ENCODE results near the gene ZFYVE16. TPM values are rescaled to one million over a fixed set of nuclear protein-coding genes. Genes with fewer than 3 reads are reported as not detected.
"Not testable (repeated sequence)": the region's sequence is repeated elsewhere in the genome, so short reads cannot be mapped to it uniquely, and the experiment has no call there.

ZFYVE16 gene
- total RNA-seq, 1 donor from 2014 or later, result 26.9 TPM

- no peak for DNase-seq (ENCODE audit: low read depth)
- no peak overlapping the region for H3K4me3 ChIP-seq (ENCODE audit: low read depth, low read length)
- TF ChIP-seq, protein P1, sequence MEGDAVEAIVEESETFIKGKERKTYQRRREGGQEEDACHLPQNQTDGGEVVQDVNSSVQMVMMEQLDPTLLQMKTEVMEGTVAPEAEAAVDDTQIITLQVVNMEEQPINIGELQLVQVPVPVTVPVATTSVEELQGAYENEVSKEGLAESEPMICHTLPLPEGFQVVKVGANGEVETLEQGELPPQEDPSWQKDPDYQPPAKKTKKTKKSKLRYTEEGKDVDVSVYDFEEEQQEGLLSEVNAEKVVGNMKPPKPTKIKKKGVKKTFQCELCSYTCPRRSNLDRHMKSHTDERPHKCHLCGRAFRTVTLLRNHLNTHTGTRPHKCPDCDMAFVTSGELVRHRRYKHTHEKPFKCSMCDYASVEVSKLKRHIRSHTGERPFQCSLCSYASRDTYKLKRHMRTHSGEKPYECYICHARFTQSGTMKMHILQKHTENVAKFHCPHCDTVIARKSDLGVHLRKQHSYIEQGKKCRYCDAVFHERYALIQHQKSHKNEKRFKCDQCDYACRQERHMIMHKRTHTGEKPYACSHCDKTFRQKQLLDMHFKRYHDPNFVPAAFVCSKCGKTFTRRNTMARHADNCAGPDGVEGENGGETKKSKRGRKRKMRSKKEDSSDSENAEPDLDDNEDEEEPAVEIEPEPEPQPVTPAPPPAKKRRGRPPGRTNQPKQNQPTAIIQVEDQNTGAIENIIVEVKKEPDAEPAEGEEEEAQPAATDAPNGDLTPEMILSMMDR (conservative IDR thresholded peaks at IDR 0.05; ENCODE audit: low read depth, low read length), result no peak
Measured at GRCh38 chr5:80411589-80412219, 3.8 kb downstream of the ZFYVE16 start.

- H3K4me3 ChIP-seq (ENCODE audit: low read depth, low read length), result no peak overlapping the region
- no peak for DNase-seq (ENCODE audit: low read depth)
- TF ChIP-seq, protein P1 (conservative IDR thresholded peaks at IDR 0.05; ENCODE audit: low read depth, low read length), result no peak
Measured at GRCh38 chr5:80414113-80414512, 6.2 kb downstream of the ZFYVE16 start.

DNA sequence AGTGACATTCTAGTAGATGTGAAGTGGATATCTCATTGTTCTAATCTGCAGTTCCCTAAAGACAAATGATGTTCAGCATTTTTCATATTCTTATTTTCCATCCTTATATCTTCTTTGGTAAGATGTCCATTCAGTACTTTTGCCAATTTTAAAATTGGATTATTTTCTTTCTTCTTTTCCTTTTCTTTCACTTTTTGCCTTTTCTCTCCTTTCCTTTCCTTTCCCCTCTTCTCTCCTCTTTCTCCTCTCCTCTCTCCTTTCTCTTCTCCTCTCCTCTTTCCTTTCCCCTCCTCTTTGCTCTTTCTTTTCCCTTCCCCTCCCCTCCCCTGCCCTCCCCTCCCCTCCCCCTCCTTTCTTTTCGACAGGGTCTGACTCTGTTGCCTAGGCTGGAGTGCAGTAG lies 10.1 kb downstream of the ZFYVE16 start:
- TF ChIP-seq, protein P1 (conservative IDR thresholded peaks at IDR 0.05; ENCODE audit: low read depth, low read length), result no peak
- H3K4me3 ChIP-seq (ENCODE audit: low read depth, low read length), result no peak overlapping the region
- no peak for DNase-seq (ENCODE audit: low read depth)

DNA sequence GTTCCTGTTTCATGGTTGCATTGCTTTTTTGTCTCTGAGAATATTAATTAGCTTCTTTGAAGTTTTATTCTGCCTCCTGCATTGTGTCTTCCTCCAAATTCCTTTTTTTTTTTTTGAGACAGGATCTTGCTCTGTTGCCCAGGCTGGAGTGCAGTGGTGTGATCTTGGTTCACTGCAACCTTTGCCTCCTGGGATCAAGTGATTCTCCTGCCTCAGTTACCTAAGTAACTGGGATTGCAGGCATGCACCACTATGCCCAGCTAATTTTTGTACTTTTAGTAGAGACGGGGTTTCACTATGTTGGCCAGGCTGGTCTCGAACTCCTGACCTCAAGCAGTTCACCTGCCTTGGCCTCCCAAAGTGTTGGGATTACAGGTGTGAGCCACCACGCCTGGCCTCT lies 16.5 kb downstream of the ZFYVE16 start:
- not testable (repeated sequence) for DNase-seq (ENCODE audit: low read depth); H3K4me3 ChIP-seq (ENCODE audit: low read depth, low read length)

DNA sequence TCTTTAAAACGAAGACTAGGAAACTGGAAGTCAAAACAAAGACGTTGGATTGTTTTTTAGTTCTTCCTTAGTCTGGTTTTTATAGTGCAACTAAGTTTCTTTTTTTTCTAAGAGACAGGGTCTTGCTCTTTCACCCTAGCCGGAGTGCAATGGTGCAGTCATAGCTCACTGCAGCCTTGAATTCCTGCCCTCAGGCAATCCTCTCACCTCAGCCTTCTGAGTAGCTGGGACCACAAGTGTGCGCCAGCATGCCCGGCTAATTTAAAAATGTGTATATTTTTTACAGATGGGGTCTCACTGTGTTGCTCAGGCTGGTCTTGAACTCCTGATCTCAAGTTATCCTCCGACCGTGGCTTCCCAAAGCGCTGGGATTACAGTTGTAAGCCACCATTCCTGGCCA lies 27.6 kb downstream of the ZFYVE16 start:
- H3K4me3 ChIP-seq (ENCODE audit: low read depth, low read length), result no peak overlapping the region
- TF ChIP-seq, protein P1 (conservative IDR thresholded peaks at IDR 0.05; ENCODE audit: low read depth, low read length), result no peak
- no peak for DNase-seq (ENCODE audit: low read depth)

GRCh38 chr5:80437326-80437725 lies 29.5 kb downstream of the ZFYVE16 start:
- H3K4me3 ChIP-seq (ENCODE audit: low read depth, low read length), result no peak overlapping the region

GRCh38 chr5:80438739-80439138 lies 30.9 kb downstream of the ZFYVE16 start:
- no peak overlapping the region for H3K4me3 ChIP-seq (ENCODE audit: low read depth, low read length)
- TF ChIP-seq, protein P1 (conservative IDR thresholded peaks at IDR 0.05; ENCODE audit: low read depth, low read length), result no peak
- DNase-seq (ENCODE audit: low read depth), result no peak

More at GRCh38 chr5:80437326-80437725, 29.5 kb downstream of the ZFYVE16 start:
- no peak for DNase-seq (ENCODE audit: low read depth)
- TF ChIP-seq, protein P1 (conservative IDR thresholded peaks at IDR 0.05; ENCODE audit: low read depth, low read length), result no peak

All from epithelial cell of proximal tubule (primary cell).